GM19025 (cell line): Measurements from ENCODE around the gene IL1A.
A peak's percentile ranks its signal among the peaks of the same experiment; 100 is the strongest.

Source experiments
- ATAC-seq: cut with Tn5 transposase; IDR thresholded peaks from one replicate; pipeline ENCODE4 v1.9.1; 2021; ENCODE audit warnings: mild to moderate bottlenecking, low read depth, moderate library complexity; ENCODE audit not compliant: unreplicated experiment

IL1A gene

DNA sequence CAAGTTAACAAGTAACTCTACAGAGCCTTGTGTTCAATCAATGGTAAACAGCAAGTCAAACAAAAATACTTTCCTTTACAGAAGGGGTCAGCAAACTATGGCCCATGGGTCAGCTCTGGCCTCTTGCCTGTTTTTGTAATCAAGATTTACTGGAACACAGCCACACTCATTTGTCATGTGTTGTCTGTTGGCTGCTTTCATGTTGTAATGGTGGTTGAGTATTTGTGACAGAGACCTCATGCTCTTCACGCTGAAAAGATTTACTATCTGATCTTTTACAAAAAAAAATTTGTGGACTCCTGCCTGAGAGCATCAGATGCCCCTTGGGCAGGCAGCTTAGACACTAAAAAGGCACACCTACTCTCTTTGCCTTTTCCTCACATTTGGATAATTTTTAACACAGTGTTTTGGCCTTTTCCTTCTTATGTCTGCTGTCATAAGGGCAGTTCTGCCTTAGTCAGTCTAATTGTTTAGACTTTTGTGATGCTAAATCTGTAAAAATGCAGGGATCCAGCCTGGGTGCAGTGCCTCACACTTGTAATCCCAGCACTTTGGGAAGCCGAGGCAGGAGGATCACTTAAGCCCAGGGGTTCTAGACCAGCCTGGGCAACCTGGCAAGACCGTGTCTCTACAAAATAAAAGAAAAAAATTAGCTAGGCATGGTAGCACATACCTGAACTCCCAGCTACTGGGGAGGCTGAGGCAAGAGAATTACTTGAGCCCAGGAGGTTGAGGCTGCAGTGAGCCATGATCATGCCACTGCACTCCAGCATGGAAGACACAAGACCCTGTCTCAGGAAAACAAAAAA, 34.0 kb upstream of the IL1A start:
- no peak for ATAC-seq

DNA sequence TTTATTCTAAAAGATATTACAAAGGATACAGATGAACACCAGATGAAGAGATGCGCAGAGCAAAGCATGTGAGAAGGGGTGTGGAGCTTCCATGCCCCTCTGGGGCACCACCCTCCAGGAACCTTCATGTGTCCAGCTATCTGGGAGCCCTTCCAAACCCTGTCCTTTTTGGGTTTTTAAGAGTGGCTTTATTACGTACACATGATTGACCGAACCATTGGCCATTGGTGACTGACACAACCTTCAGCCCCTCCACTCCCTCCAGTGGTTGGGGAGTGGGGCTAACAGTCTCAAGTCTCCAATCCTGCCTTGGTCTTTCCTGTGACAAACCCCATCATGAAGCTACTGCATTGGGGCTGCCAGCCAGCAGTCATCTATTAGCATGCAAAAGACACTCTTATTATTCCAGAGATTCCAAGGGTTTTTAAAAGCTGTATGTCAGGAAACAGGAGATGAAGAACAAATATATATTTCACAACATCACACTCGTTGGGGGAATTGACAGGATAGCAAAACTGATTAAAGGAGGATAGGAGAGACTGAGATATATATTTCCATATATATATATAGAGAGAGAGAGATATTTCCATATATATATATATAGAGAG, 32.9 kb upstream of the IL1A start:
- ATAC-seq, result no peak

DNA sequence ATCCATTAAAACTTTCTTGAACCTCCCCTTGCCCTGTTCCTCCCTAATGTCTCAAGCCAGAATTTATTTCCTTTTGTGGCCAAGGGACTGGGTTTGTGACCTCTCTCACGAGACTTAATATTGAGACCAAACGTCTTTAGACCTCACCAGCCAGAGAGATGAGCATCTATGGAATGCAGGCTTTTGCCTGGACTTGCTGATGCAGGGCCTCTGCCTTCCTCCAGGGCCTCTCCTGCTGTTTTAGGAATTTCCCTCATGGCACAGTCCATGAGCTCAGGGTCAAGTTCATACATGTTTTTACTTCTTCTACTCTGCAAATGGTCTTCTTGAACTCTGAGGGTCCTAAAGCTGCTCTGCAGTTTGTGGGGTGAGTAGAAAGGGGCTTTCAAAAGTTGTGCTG, 30.0 kb upstream of the IL1A start:
- ATAC-seq, result no peak

DNA sequence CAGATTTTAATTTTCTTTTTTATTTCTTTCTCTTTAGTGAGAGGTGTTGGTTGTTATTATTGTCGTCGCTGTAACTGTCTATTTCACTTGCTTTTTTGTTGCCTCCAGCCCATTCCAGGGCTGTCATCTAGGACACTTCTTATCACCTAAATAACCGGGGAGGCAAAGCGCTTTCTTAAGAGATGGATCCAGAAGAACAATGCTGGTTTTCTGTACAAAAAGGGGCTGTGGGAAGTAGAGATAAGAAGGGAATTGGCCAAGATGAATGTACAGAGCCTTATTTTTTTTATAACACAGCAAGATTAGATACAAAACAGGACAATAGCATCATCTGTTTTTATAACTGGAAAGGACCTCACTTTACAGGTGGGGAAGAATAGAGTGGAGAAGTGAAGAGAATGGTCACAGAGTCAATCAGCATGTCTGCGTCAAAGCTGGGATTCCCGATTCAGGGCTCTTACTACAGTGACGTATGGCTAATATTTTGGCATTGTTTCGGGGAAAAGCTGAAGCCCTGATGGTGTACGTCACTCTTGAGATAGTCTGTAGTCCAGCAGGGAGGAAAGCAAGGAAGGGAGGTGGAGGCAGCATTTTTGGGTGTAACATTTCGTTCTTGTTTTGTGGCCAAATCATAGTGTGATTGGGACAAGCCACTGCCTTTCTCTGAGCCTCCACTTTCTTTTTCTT, 29.1 kb upstream of the IL1A start:
- no peak for ATAC-seq

DNA sequence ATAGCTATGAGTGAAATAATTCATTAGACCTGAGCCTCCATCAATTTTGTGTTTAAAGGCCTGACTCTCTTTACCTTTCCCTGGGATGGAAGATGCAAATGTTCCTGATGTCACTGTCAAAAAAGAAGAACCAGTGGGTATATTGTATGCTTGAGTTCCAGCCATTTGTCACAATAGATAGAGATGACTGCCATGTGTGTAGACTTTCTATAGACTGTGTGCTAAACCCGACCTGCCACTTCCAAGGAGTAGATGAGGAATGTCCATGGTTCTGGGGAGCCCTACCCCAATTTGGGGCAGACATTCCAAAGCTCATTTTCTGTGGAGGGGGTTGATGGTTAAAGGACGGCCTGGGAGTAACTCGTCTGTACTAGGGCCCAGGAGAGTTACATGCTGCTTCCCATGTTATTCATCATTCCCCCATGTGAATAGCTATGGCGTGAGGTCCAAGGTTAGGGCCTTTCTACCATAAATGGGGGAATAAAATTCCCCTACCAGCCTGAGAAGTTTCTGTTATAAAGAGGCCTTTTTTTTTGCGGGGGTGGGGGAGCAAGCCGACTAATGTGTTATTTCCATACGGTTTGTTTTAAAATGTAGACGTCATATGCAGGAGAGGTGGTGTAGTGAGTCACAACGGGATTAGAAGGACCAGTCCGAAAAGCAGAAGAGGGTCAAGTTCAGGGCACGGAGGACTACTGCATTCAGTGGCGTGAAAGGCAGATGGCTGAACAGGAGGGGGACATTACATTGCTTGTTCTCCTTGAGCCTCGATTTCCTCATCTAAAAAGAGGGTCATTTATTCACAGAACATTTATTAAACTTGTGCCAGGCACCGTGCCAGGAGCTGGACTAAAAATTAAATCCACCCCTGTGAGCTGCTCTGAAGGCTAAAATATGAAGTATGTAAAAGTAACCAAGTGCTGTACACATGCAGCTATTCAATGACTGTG, 28.3 kb upstream of the IL1A start:
- peak; percentile 67 for ATAC-seq

DNA sequence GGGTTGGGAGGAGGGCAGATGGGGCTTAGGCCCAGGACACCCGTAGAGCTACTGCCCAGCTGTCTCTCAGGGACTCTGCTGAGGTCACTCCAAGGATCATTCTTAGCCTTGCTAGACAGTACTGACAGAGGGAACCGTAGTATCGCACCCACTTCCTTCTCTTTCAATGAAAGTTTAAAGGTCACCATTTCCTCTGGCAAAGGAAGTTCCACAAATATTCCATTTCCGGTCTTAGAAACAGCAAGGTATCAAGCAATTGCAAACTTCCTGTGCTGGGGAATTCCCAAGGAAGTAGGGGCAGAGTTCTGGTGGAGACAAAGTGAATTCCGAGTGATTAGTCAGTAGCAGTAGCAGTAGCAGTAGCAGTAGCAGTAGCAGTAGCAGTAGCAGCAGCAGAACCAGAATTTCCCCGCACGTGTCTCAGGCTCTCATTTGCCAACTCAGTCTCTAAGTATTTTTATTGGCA, 27.6 kb upstream of the IL1A start:
- peak; percentile 39 for ATAC-seq

DNA sequence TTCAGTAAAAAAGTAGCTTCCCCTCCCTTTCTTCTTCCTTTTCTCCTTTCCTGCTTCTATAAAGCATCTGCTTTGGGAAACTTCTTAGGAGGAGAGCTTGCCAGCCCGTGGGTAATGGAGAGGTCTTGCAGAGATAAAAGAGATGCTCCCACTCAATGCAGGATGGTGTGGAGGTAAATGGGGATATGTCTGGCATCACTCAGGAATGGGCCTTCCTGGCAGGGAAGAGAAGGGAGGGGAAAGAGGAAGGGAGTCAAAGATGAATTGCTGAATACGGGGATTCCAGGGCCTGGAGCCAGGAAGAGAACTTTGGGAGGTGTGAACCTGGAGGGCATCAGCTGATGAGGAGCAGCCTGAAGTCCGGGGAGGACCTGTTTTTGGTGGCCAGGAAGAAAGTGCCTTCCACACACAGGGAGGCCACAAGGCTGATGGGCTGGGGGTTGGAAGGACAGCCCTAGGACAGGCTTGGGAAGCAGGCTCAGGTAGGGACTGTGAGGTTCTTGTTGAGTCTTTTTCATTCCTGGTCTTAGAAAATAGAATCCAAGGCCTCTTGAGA, 27.1 kb upstream of the IL1A start:
- ATAC-seq, result no peak

DNA sequence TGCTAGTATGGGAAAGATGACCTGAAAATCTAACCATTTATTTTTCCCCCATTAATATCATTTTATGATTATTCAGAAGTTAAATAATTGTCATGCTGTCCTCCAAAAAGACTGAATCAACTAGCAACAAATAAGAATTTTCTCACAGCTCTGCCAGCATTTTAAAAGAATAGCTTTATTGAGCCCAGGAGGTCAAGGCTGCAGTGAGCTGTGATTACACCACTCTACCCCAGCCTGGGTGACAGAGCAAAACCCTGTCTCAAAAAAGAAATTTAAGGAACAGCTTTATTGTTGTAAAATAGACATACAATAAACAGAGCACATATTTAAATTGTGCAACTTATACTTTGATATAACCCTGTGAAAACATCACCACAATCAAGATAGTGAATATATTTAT, 24.8 kb upstream of the IL1A start:
- ATAC-seq, result no peak

DNA sequence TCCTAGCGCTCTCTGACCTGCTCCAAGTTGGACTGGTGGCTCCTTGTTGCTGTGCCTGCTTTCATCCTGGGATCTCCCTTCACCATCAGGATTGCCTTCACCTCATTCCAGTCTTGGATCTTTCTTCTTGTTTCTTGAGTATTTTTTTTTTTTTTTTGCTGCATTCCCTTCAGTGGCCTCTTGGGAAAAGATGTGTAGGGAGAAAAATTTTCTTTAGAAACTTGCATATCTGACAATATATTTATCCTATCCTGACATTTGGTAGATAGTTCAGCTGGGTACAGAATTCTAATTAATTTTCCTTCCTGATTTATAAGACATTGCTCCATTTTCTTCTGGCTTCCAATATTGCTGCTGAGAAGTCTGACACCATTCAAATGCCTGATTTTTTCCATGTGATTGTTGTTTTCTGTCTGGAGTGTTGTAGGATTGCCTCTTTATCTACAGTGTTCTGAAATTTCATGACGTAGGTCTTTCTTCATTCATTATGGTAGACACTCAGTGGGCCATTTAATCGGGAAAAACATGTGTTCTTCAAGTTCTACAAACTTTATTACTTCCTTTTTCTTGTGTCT, 23.0 kb upstream of the IL1A start:
- no peak for ATAC-seq

DNA sequence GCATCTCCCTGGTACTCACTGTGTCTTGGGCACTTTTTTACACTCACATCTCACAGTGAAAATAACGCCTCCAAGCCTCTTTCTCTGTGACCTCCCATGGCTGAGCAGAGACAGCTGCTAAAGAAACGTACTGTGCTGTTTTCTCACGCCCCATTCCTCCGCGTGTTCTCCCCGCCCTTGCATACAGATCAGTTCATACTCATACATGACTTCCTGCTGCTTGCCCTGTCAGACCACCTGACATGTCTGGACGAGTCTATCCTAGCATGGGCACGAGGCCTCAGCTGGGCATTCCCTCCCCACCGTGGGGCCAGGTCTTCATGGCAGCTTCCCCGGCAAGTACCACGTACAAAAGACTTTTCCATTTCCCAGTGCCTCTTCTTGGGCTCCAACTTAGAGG, 21.2 kb upstream of the IL1A start:
- peak; percentile 79 for ATAC-seq

DNA sequence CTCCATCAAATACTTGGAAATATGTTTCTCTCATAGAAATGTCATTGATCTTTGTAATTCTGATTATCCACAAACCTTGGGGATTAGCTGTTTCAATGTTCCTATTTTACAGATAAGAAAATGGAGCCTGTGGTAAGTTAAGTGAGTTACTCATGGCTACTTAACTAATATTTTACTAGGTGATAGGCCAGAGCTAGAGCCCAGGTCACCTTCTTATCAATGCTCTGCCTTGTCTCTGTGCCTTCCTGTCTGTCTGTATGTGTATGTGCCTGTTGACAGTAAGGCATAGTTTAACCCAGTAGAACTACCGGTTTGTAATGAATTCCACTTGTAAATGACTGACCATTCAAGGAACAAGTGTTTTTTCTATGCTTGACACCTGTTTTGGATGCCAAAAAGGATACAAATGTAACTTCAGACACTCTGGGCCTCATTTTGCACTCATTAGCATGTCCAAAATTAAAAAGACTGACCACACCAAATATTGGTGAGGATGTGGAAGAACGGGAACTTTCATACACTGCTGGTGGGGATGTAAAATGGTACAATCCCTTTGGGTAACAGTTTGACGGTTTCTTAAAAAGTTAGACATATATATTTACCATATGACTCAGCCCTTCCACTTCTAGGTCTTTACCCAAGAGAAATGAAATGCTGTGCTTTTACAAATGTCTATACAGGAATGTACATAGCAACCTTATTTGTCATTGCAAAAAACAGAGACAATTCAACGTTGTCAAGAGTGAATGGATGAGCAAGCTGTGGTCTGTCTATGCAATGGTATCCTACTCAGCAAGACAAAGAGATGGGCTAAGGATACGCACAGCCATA, 19.6 kb upstream of the IL1A start:
- peak; percentile 48 for ATAC-seq

DNA sequence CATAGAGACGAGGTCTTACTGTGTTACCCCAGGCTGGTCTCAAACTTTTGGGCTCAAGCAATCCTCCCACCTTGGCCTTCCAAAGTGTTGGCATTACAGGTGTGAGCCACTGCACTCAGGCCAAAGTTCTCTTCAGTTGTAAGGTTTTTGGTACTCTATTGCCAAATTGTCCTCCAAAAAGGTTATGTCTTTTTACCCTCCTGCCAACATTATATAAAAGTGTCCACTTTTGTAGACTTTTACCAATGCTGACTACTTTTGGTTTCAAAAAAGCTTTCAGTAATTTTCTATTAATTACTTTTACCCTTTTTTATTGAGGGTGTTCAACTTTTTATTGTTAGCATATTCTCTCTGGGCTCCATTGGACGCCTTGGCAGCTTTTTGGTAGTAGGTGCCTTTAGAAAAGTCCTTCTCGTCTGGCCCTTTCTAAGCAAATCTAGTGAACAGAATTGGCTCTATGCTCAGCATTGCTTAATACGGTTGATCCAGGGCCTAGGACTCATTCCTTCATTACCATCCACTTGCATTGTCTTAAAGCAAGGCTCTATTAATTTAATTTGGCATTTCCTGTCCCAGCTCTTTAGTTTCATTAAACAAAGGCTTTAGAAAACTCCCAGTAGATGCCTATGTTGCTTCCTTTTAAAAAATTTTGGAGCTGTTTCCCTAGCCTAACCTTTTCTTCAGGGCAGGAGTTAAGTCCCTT, 16.7 kb upstream of the IL1A start:
- ATAC-seq, result no peak

DNA sequence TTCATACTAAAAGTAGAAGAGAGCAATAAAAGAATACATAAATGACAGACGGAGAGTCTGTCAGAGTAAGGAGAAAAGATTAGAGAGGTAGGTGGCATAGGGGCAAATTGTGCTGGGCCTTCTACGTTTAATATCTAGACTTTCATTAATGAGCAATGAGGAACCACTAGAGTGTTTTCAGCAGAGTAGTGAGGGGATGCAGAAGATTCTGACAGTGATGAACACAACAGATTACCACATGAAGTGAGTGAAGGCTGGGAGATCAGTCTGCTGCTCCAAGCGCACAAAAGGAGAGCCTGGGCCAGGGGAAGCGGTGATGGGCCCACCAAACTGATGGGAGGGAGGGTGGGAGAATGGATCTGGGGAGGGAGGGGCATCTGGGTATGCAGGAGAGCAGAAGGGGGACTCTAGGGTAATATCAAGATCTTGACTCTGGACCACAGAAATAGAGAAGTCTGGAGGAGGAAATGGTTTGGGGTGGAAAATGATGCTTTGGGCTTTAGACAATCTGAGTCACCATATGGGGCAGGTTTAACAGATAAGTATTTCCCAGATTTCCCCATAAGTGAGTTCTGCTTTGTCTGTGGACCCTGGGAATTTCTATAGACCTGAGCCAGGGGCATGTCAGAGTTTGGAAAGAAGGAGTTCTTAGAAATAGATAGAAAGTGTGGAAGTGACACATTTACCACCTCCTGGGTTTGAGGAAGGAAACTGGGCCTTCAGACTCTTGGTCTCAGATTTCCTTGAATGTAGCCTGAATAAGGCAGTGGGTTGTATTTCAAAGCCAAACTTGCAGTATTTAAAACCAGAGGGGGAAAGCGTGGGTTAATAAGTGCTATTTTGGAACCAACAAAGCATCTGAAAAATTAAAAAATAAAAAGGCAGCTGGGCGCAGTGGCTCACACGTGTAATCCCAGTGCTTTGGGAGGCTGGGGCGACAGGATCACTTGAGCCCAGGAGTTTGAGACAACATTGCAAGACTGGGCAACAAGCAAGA, 15.0 kb upstream of the IL1A start:
- no peak for ATAC-seq

DNA sequence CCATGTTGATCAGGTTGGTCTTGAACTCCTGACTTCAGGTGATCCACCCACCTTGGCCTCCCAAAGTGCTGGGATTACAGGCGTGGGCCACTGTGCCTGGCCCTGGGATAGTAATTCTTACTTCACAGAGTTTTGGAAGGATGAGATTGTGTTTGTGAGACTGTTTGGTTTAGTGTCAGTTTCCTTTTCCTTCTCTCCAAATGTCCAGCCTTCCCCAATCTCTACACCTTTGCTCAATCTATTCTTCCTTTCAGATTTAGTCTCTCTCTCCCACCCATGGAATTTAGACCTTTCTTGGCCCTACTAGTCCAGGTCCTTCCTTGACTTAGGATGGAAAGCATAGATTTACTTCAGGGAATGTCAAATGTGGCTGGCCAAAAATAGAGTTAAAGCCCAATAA, 12.2 kb upstream of the IL1A start:
- ATAC-seq, result no peak

DNA sequence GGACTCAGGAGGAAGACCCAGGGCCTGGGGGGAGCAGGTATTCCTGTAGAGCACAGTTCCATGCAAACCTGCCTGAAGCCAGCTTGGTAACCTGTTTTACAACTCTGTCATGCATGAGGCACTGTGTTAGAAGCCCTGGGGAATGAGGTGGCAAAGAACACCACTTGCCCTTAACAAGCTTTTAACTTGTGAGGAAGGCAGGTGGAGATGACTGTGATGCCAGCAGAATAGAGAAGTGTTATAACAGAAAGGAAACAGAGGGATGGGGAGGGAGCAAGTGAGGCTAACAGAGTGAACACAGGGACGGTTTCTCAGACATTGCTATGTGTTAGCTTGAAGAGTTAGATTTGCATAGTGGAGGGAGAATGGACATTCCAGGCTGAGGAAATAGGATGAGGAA, 11.5 kb upstream of the IL1A start:
- no peak for ATAC-seq

DNA sequence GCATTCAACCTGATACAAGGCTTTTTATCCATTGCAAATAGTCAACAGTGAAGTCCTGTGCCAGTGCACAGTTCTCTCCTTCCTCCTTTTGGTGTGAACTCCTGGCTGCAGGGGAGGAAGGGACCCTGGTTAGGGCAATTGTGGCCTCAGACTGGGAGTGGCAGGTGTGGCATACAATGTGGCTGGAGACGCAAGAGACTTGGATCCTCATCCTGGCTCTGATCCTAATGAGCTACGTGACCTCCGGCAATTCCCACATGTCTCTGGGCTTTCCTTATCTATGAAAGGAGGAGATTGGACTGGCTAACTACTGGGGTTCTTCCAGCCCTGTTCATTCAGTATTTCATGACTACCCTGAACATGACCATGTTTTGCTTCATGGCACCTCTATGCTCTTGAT, 10.5 kb upstream of the IL1A start:
- no peak for ATAC-seq

DNA sequence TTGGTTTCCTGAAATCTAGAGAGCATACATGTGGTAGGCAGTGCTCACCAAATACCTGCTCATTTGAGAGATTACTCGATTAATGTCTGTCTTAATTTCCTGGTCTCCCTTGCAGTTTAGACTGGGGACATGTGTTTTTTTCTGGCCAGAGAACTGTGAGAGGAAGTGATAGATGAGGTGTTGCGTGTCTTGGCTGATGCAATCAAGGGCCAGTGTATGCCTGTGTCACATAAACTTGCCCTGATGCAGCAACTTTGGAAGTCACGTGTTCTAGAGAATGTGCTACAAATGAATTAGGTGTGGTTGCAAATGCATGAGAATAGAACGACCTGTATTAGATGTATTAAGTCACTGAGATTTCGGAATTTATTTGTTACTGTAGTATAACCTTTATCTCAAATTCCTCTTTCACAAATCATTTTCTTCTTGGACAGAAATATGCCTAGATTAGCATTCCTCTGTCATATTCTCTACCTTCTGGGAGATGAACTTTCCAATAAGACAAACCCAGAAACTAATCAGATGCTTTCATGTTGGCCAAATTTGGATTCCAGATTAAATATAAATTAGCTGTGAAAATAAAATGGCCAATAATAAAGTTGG, 9.9 kb upstream of the IL1A start:
- no peak for ATAC-seq
